OCI-LY3 (cell line): ENCODE measurements around the gene CDH9.

Experiments
- H2AFZ ChIP-seq: fragments of 200-600, 300-600 bp; shearing (Covaris generic); 2 replicates; pipeline ENCODE4 v1.6.0; 2014; ENCODE audit warnings: antibody characterized with exemption, low read depth, low read length
- H3K27ac ChIP-seq: fragments of 200-600, 300-600 bp; sonication (generic); 2 replicates; pipeline ENCODE4 v1.5.1; 2014; ENCODE audit warnings: mild to moderate bottlenecking, low read length, moderate library complexity, mixed read lengths
- H3K27me3 ChIP-seq: fragments of 200-600, 300-600 bp; sonication (generic); 2 replicates; pipeline ENCODE4 v1.6.1; 2014; ENCODE audit warnings: low read depth, low read length, mixed read lengths
- H3K36me3 ChIP-seq: fragments of 200-600, 300-600 bp; sonication (generic); replicated peaks from 2 replicates; pipeline ENCODE3; 2014; ENCODE audit warnings: low read depth, low read length, mixed read lengths
- H3K4me1 ChIP-seq: fragments of 300-600, 200-600 bp; sonication (generic); 2 replicates; pipeline ENCODE4 v1.6.1; 2014; ENCODE audit warnings: low read length, mixed read lengths
- H3K4me2 ChIP-seq: fragments of 200-600, 300-600 bp; sonication (generic); 2 replicates; pipeline ENCODE4 v1.6.1; 2014; ENCODE audit warnings: low read length, mixed read lengths
- H3K4me3 ChIP-seq: fragments of 300-600, 200-600 bp; sonication (generic); 2 replicates; pipeline ENCODE4 v1.5.1; 2014; ENCODE audit warnings: antibody characterized with exemption, mild to moderate bottlenecking, low read length, moderate library complexity
- H3K79me2 ChIP-seq: fragments of 300-600, 200-600 bp; shearing (Covaris generic); 2 replicates; pipeline ENCODE4 v1.6.1; 2014; ENCODE audit warnings: mild to moderate bottlenecking, low read length, mixed read lengths
- H3K9ac ChIP-seq: fragments of 300-600, 200-600 bp; shearing (Covaris generic); 2 replicates; pipeline ENCODE4 v1.6.0; 2014; ENCODE audit warnings: mild to moderate bottlenecking, low read length, moderate library complexity
- H3K9me3 ChIP-seq: fragments of 200-600, 300-600 bp; shearing (Covaris generic); 2 replicates; pipeline ENCODE4 v1.6.1; 2014; ENCODE audit warnings: low read length, mixed read lengths; ENCODE audit not compliant: insufficient read depth
- H4K20me1 ChIP-seq: fragments of 200-600, 300-600 bp; sonication (generic); 2 replicates; pipeline ENCODE4 v1.6.1; 2016; ENCODE audit warnings: low read length, mixed read lengths; ENCODE audit not compliant: insufficient read depth
- EZH2phosphoT487 ChIP-seq: fragments of 200-600 bp; shearing (Covaris generic); IDR thresholded peaks from 2 replicates; pipeline ENCODE4 v1.6.1; 2018; ENCODE audit warnings: antibody characterized with exemption, mixed run types, low read depth
- TF ChIP-seq, protein P1 (sequence below): fragments of 200-600, 300-600 bp; sonication (generic); IDR thresholded peaks from 2 replicates; pipeline ENCODE4 v1.5.1; 2014; ENCODE audit warnings: antibody characterized with exemption, low read length, low read depth

The CDH9 gene

DNA sequence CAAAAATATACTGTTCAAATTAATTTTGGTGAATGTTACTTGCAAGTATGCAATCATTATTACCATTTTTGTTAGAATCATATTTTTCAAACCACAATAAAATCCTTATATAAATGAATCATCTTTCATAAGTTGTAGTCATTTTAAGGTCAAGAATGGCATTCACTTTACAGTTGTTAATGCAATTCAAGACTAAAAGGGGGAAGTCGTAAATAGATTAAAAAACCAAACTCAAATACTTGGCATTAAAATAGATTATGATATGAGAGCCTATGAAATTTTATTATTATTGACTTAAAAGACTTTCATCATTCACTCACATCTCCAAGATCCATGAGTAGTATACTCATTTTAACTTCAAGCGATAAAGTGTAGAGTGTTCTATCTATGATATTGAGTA, 11.6 kb downstream of the CDH9 start:
- H3K79me2 ChIP-seq = no peaks in the 10 kb centered on the region
- H3K4me1 ChIP-seq = no peaks in the 10 kb centered on the region
- H2AFZ ChIP-seq = no peak overlapping the region
- H3K27ac ChIP-seq = no peak overlapping the region
- H3K4me3 ChIP-seq = no peak overlapping the region
- no peaks in the 10 kb centered on the region for H3K9me3 ChIP-seq
- H3K36me3 ChIP-seq = no peaks in the 10 kb centered on the region
- no peak overlapping the region for H3K4me2 ChIP-seq
- H3K9ac ChIP-seq = no peak overlapping the region
- TF ChIP-seq, protein P1, sequence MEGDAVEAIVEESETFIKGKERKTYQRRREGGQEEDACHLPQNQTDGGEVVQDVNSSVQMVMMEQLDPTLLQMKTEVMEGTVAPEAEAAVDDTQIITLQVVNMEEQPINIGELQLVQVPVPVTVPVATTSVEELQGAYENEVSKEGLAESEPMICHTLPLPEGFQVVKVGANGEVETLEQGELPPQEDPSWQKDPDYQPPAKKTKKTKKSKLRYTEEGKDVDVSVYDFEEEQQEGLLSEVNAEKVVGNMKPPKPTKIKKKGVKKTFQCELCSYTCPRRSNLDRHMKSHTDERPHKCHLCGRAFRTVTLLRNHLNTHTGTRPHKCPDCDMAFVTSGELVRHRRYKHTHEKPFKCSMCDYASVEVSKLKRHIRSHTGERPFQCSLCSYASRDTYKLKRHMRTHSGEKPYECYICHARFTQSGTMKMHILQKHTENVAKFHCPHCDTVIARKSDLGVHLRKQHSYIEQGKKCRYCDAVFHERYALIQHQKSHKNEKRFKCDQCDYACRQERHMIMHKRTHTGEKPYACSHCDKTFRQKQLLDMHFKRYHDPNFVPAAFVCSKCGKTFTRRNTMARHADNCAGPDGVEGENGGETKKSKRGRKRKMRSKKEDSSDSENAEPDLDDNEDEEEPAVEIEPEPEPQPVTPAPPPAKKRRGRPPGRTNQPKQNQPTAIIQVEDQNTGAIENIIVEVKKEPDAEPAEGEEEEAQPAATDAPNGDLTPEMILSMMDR = no peak
- TF ChIP-seq EZH2phosphoT487 = no peak
- H4K20me1 ChIP-seq = no peaks in the 10 kb centered on the region
- no peaks in the 10 kb centered on the region for H3K27me3 ChIP-seq

DNA sequence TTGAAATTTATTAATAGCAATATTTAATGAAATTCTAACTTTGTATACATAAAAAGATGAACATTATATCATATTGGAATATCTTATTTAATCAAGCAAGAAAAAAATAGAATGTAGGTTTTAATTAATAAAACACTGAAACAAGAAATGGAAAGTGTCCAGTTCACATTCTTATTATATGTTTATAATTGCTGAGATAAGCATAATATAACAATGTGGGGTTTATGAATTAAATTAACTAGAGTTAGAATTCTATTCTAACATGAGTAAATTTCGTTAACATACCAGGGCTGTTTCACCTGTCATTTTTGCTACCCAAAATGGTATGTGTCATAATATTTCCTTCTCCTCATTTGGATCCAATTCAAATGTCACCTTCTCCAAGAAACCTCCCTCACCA, 12.3 kb downstream of the CDH9 start:
- Histone ChIP-seq H3K4me1 (no peaks in the 10 kb centered on the region), H3K79me2 (no peaks in the 10 kb centered on the region), H3K9ac (no peak overlapping the region), H3K4me3 (no peak overlapping the region), H2AFZ (no peak overlapping the region), H3K9me3 (no peaks in the 10 kb centered on the region), H3K36me3 (no peaks in the 10 kb centered on the region), H3K4me2 (no peak overlapping the region), H4K20me1 (no peaks in the 10 kb centered on the region), H3K27me3 (no peaks in the 10 kb centered on the region), H3K27ac (no peak overlapping the region)
- TF ChIP-seq, protein P1 = no peak
- no peak for TF ChIP-seq EZH2phosphoT487

DNA sequence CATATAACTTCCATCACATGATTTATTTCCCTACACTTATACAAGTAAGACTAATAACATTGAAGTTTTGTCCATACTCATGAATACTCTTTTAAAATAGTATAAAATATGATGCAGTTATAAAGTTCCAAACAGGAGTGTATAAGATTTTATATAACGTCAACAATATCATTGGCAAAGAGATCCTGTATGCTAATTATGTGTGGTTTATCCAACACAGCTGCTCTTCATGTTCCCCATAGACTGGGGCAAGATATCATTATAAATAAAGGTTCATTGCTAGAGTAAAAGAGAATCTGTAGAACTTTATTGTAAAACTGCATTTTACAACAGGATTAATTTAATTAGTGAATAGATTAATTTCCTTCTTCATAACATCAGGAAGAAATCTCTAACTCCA, 16.9 kb downstream of the CDH9 start:
- no peak for TF ChIP-seq EZH2phosphoT487
- TF ChIP-seq, protein P1 = no peak
- Histone ChIP-seq H3K36me3 (no peaks in the 10 kb centered on the region), H3K4me1 (no peaks in the 10 kb centered on the region), H2AFZ (no peak overlapping the region), H3K79me2 (no peaks in the 10 kb centered on the region), H3K9me3 (no peaks in the 10 kb centered on the region), H3K27ac (no peak overlapping the region), H3K9ac (no peak overlapping the region), H4K20me1 (no peaks in the 10 kb centered on the region), H3K4me2 (no peak overlapping the region), H3K27me3 (no peaks in the 10 kb centered on the region), H3K4me3 (no peak overlapping the region)

DNA sequence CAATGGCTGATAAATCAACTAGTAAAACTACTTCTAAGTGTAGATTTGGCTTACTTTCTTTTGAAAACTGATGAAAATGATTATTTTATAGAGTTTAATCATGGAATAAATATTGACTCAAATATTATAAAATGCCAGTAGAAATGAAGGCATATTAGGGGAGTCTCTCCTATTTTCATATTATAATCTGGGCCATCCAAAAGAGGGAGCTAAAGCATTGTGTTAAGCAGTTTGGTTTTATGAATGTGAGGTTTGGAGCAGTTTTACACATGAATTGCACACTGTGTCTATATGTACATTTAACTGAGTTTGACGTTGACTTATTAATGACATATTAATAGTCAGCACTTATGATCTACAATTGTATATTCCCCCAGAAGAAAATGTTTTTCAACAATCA, 17.4 kb downstream of the CDH9 start:
- Histone ChIP-seq H3K27me3 (no peaks in the 10 kb centered on the region), H3K9me3 (no peaks in the 10 kb centered on the region), H3K36me3 (no peaks in the 10 kb centered on the region), H3K9ac (no peak overlapping the region), H3K79me2 (no peaks in the 10 kb centered on the region), H3K27ac (no peak overlapping the region), H3K4me1 (no peaks in the 10 kb centered on the region), H3K4me2 (no peak overlapping the region), H4K20me1 (no peaks in the 10 kb centered on the region), H3K4me3 (no peak overlapping the region), H2AFZ (no peak overlapping the region)
- no peak for TF ChIP-seq EZH2phosphoT487
- TF ChIP-seq, protein P1 = peak; percentile 39
